Measurements from ENCODE around the gene FLOT1. TPM values are rescaled to one million over a fixed set of nuclear protein-coding genes. Genes with fewer than 3 reads are reported as not detected.

Gene FLOT1
- total RNA-seq, 1 donor, result 101 TPM

- H3K27me3 ChIP-seq (ENCODE audit: insufficient read depth, low read length), result no peaks in the 10 kb centered on the region
- TF ChIP-seq, protein P1, sequence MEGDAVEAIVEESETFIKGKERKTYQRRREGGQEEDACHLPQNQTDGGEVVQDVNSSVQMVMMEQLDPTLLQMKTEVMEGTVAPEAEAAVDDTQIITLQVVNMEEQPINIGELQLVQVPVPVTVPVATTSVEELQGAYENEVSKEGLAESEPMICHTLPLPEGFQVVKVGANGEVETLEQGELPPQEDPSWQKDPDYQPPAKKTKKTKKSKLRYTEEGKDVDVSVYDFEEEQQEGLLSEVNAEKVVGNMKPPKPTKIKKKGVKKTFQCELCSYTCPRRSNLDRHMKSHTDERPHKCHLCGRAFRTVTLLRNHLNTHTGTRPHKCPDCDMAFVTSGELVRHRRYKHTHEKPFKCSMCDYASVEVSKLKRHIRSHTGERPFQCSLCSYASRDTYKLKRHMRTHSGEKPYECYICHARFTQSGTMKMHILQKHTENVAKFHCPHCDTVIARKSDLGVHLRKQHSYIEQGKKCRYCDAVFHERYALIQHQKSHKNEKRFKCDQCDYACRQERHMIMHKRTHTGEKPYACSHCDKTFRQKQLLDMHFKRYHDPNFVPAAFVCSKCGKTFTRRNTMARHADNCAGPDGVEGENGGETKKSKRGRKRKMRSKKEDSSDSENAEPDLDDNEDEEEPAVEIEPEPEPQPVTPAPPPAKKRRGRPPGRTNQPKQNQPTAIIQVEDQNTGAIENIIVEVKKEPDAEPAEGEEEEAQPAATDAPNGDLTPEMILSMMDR (IDR thresholded peaks at IDR 0.05; ENCODE audit: extremely low read depth, low read depth, low read length), result peak; percentile 22
- DNase-seq (ENCODE audit: insufficient read length, low spot score, missing footprints), result peak; percentile 76
These were observed 11.7 kb downstream of the FLOT1 start for GRCh38 chr6:30730601-30731435.

GRCh38 chr6:30727920-30728553, 14.4 kb downstream of the FLOT1 start:
- peaks cover 36% of the 10 kb centered on the region for H4K20me1 ChIP-seq (ENCODE audit: insufficient read depth, low read length)
- H3K27ac ChIP-seq (ENCODE audit: low read depth, low read length), result peak overlapping the region; percentile 27
- peaks cover 79% of the 10 kb centered on the region for H3K36me3 ChIP-seq (ENCODE audit: insufficient read depth, low read length)
- no peaks in the 10 kb centered on the region for H3K27me3 ChIP-seq (ENCODE audit: insufficient read depth, low read length)
- H2AFZ ChIP-seq (ENCODE audit: low read length), result no peak overlapping the region
- TF ChIP-seq, protein P1 (IDR thresholded peaks at IDR 0.05; ENCODE audit: extremely low read depth, low read depth, low read length), result peak; percentile 38
- DNase-seq (ENCODE audit: insufficient read length, low spot score, missing footprints), result peak; percentile 79
- no peaks in the 10 kb centered on the region for H3K9me3 ChIP-seq (ENCODE audit: low read depth, low read length)
- no peak overlapping the region for H3K4me3 ChIP-seq (ENCODE audit: insufficient read depth, low read length)
- H3K4me1 ChIP-seq (ENCODE audit: insufficient read depth, low read length), result peaks cover 34% of the 10 kb centered on the region
- peaks cover 31% of the 10 kb centered on the region for H3K79me2 ChIP-seq (ENCODE audit: insufficient read depth, low read length)
- no peak overlapping the region for H3K4me2 ChIP-seq (ENCODE audit: insufficient read depth, low read length)

More at GRCh38 chr6:30730601-30731435, 11.7 kb downstream of the FLOT1 start:
- Histone ChIP-seq H4K20me1 (ENCODE audit: insufficient read depth, low read length) (peaks cover 10% of the 10 kb centered on the region), H3K4me1 (ENCODE audit: insufficient read depth, low read length) (peaks cover 9% of the 10 kb centered on the region), H3K79me2 (ENCODE audit: insufficient read depth, low read length) (peaks cover 10% of the 10 kb centered on the region), H2AFZ (ENCODE audit: low read length) (no peak overlapping the region), H3K4me2 (ENCODE audit: insufficient read depth, low read length) (no peak overlapping the region), H3K27ac (ENCODE audit: low read depth, low read length) (no peak overlapping the region), H3K4me3 (ENCODE audit: insufficient read depth, low read length) (no peak overlapping the region), H3K36me3 (ENCODE audit: insufficient read depth, low read length) (peaks cover 73% of the 10 kb centered on the region), H3K9me3 (ENCODE audit: low read depth, low read length) (no peaks in the 10 kb centered on the region)

- no peak for DNase-seq (ENCODE audit: insufficient read length, low spot score, missing footprints)
- Histone ChIP-seq H3K4me2 (ENCODE audit: insufficient read depth, low read length) (no peak overlapping the region), H3K4me1 (ENCODE audit: insufficient read depth, low read length) (peaks cover 42% of the 10 kb centered on the region), H3K36me3 (ENCODE audit: insufficient read depth, low read length) (peaks cover 79% of the 10 kb centered on the region), H3K27me3 (ENCODE audit: insufficient read depth, low read length) (no peaks in the 10 kb centered on the region), H3K9me3 (ENCODE audit: low read depth, low read length) (no peaks in the 10 kb centered on the region), H3K4me3 (ENCODE audit: insufficient read depth, low read length) (no peak overlapping the region), H3K79me2 (ENCODE audit: insufficient read depth, low read length) (peaks cover 37% of the 10 kb centered on the region), H3K27ac (ENCODE audit: low read depth, low read length) (peak overlapping the region; percentile 7), H4K20me1 (ENCODE audit: insufficient read depth, low read length) (peaks cover 44% of the 10 kb centered on the region), H2AFZ (ENCODE audit: low read length) (no peak overlapping the region)
- TF ChIP-seq, protein P1 (IDR thresholded peaks at IDR 0.05; ENCODE audit: extremely low read depth, low read depth, low read length), result no peak
These were observed 15.7 kb downstream of the FLOT1 start for GRCh38 chr6:30726506-30727413.

All from osteoblast (primary cell).